ENCODE results near the gene PDS5A. TPM values are rescaled to one million over a fixed set of nuclear protein-coding genes. Genes with fewer than 3 reads are reported as not detected.

Gene PDS5A
- total and polyA plus RNA-seq, 10 donors: 17.9 to 90.7 (median 71.3) TPM

DNA sequence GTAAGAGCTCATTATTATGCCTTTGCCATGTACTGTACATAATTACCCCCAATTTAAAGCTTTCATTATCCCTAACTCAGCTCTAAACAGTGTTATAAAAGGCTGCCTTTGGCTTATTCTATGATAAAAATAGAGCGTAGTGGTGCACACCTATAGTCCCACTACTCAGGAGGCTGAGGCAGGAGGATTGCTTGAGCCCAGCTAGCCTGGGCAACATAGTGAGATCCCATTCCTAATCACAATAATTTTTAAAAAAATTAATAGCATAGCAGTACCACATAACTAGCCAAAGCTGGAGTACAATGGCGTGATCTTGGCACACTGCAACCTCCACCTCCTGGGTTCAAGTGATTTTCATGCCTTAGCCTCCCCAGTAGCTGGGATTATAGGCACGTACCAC is 112.4 kb downstream of the PDS5A start:
- DNase-seq: no peak
- peaks cover 0 to 95% (median 44%) of the 10 kb centered on the region in 6 donors for H3K36me3 ChIP-seq
- intact Hi-C loops (cut with DNase I; ENCODE audit: low total_unique reads): no loop called here
- H3K27me3 ChIP-seq (replicated peaks in 1 of 7): no peaks in the 10 kb centered on the region
- TF ChIP-seq POLR2A (IDR thresholded peaks at IDR 0.05) (no peak), POLR2AphosphoS5 (IDR thresholded peaks at IDR 0.05) (no peak)
- TF ChIP-seq, protein P1, sequence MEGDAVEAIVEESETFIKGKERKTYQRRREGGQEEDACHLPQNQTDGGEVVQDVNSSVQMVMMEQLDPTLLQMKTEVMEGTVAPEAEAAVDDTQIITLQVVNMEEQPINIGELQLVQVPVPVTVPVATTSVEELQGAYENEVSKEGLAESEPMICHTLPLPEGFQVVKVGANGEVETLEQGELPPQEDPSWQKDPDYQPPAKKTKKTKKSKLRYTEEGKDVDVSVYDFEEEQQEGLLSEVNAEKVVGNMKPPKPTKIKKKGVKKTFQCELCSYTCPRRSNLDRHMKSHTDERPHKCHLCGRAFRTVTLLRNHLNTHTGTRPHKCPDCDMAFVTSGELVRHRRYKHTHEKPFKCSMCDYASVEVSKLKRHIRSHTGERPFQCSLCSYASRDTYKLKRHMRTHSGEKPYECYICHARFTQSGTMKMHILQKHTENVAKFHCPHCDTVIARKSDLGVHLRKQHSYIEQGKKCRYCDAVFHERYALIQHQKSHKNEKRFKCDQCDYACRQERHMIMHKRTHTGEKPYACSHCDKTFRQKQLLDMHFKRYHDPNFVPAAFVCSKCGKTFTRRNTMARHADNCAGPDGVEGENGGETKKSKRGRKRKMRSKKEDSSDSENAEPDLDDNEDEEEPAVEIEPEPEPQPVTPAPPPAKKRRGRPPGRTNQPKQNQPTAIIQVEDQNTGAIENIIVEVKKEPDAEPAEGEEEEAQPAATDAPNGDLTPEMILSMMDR (IDR thresholded peaks at IDR 0.05 in 8 of 11, conservative IDR thresholded peaks at IDR 0.05 in 3 of 11): no peak
- no peaks in the 10 kb centered on the region for H3K9me3 ChIP-seq
- H3K4me3 ChIP-seq: no peak overlapping the region
- H3K4me1 ChIP-seq: no peaks in the 10 kb centered on the region
- WGBS, 5 donors: 95 to 99% (median 98%) methylated on average over 3 of the region's 3 CpGs
- no peak overlapping the region for H3K27ac ChIP-seq

DNA sequence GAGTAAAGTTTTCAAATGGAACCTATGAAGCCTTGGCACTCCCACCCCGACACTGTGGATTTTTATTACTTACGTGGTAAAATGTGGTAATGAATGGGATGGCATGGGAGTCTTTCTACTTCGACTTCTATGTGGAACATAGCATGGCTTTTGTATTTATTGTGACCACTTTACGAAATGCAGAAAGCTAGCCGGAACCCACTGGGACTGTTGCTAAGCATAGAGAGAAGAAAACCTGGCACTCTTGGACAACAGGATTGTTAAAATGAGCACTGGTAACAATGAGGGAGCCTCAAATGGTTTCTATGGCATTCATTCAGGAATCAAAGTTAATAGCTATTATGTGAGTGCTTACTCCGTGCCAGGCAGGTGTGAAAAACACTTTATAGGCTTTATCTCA is 113.3 kb downstream of the PDS5A start:
- Histone ChIP-seq H3K36me3 (peaks cover 0 to 95% (median 47%) of the 10 kb centered on the region in 6 donors), H3K27ac (no peak overlapping the region), H3K27me3 (replicated peaks in 1 of 7) (no peaks in the 10 kb centered on the region), H3K4me3 (no peak overlapping the region), H3K4me1 (no peaks in the 10 kb centered on the region), H3K9me3 (no peaks in the 10 kb centered on the region)
- WGBS, 5 donors: 94 to 99% (median 98%) methylated on average over 6 of the region's 6 CpGs
- intact Hi-C loops (cut with DNase I; ENCODE audit: low total_unique reads): no loop called here
- TF ChIP-seq, protein P1 (IDR thresholded peaks at IDR 0.05 in 8 of 11, conservative IDR thresholded peaks at IDR 0.05 in 3 of 11): no peak
- TF ChIP-seq POLR2A (IDR thresholded peaks at IDR 0.05) (no peak), POLR2AphosphoS5 (IDR thresholded peaks at IDR 0.05) (no peak)
- DNase-seq: no peak

DNA sequence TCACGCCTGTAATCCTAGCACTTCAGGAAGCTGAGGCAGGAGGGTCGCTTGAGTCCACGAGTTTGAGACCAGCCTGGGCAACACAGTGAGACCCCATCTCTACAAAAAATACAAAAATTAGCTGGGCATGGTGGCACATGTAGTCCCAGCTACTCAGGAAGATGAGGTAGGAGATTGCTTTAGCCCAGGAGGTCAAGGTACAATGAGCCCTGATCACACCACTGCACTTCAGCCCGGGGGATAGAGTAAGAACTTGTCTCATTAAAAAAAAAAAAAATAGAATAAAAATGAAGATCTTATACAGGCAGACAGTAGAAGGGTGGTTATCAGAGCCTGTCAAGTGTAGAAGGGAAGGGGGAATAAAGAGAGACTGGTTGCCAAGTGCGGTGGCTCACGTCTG is 116.9 kb downstream of the PDS5A start:
- intact Hi-C loops (cut with DNase I; ENCODE audit: low total_unique reads): no loop called here
- no peaks in the 10 kb centered on the region for H3K27me3 ChIP-seq (replicated peaks in 1 of 7)
- H3K4me1 ChIP-seq: no peaks in the 10 kb centered on the region
- no peak overlapping the region for H3K27ac ChIP-seq
- no peak overlapping the region for H3K4me3 ChIP-seq
- TF ChIP-seq, protein P1 (IDR thresholded peaks at IDR 0.05 in 8 of 11, conservative IDR thresholded peaks at IDR 0.05 in 3 of 11): no peak
- TF ChIP-seq POLR2A (IDR thresholded peaks at IDR 0.05) (no peak), POLR2AphosphoS5 (IDR thresholded peaks at IDR 0.05) (no peak)
- H3K9me3 ChIP-seq: peaks cover 0 to 16% (median 9%) of the 10 kb centered on the region in 8 donors
- WGBS, 5 donors: 92 to 98% (median 95%) methylated on average over 6 of the region's 6 CpGs
- peaks cover 0 to 100% (median 47%) of the 10 kb centered on the region in 6 donors for H3K36me3 ChIP-seq
- no peak for DNase-seq

DNA sequence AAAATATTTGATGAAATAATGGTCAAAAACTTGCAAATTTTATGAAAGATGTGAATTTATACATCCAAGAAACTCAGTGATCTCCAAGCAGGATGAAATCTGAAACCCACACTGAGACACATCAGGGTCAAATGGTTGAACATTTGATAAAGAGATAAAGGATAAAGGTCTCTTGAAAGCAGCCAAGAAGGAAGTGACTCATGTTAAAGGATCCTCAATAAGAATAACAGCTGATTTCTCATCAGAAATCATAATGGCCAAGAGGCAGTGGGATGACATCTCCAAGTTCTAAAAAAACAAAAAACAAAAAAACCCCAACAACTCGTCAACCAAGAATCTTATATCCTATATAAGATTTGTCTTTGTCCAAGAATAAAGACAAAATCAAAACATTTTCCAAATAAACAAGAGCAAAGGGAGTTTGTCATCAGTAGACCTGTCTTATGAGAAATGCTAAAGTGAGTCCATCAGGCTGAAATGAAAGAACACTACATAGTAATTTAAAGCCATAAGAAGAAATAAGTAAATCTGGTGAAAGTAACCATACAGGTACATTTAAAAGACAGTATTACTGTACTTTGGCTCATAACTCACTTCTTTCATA is 121.7 kb downstream of the PDS5A start:
- DNase-seq: no peak
- no peaks in the 10 kb centered on the region for H3K27me3 ChIP-seq (replicated peaks in 1 of 7)
- peaks cover 0 to 100% (median 53%) of the 10 kb centered on the region in 6 donors for H3K36me3 ChIP-seq
- peaks cover 0 to 18% (median 12%) of the 10 kb centered on the region in 8 donors for H3K9me3 ChIP-seq
- TF ChIP-seq, protein P1 (IDR thresholded peaks at IDR 0.05 in 8 of 11, conservative IDR thresholded peaks at IDR 0.05 in 3 of 11): no peak
- TF ChIP-seq POLR2AphosphoS5 (IDR thresholded peaks at IDR 0.05) (no peak), POLR2A (IDR thresholded peaks at IDR 0.05) (no peak)
- 93 to 100% (median 98%) methylated on average over 1 of the region's 1 CpG for WGBS, 5 donors
- H3K4me1 ChIP-seq: no peaks in the 10 kb centered on the region
- intact Hi-C loops (cut with DNase I; ENCODE audit: low total_unique reads): no loop called here
- H3K4me3 ChIP-seq: no peak overlapping the region
- no peak overlapping the region for H3K27ac ChIP-seq
